Measurements from ENCODE around the gene ALG14.

DNA sequence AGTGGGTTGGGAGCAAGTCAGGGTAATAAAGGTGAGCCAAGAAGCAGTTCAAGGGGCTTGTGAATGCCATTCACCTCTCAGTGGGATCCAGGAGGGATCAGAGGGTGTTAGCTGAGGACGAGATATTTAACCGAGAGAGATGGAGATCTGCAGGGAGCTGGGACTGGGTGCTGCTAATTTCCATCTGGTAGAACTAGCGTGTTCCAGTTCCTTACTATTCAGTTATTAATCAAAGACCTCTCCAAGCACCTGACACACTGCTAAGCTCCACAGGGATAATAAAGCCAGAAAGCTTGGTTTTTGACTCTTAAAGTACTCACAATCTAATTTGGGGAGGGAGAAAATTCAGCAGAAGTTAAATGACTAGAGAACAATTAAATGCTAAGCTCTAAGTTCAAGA, 57.7 kb downstream of the ALG14 start:
- TF ChIP-seq, protein P1, sequence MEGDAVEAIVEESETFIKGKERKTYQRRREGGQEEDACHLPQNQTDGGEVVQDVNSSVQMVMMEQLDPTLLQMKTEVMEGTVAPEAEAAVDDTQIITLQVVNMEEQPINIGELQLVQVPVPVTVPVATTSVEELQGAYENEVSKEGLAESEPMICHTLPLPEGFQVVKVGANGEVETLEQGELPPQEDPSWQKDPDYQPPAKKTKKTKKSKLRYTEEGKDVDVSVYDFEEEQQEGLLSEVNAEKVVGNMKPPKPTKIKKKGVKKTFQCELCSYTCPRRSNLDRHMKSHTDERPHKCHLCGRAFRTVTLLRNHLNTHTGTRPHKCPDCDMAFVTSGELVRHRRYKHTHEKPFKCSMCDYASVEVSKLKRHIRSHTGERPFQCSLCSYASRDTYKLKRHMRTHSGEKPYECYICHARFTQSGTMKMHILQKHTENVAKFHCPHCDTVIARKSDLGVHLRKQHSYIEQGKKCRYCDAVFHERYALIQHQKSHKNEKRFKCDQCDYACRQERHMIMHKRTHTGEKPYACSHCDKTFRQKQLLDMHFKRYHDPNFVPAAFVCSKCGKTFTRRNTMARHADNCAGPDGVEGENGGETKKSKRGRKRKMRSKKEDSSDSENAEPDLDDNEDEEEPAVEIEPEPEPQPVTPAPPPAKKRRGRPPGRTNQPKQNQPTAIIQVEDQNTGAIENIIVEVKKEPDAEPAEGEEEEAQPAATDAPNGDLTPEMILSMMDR (IDR thresholded peaks at IDR 0.05): no peak
- TF ChIP-seq POLR2A (IDR thresholded peaks at IDR 0.05): no peak

Data from Peyer's patch (tissue), 4 donors.